Endothelial cell of hepatic sinusoid (primary cell): ENCODE results near the gene DNAJB9.
"Not testable (repeated sequence)": the region's sequence is repeated elsewhere in the genome, so short reads cannot be mapped to it uniquely, and the experiment has no call there.

ENCODE experiments used
- in situ Hi-C: cut with HindIII; loops from 2 replicates; pipeline ENCODE4 v1.10.0; 2017; ENCODE audit warnings: low sequenced_read_pairs

DNAJB9 gene

GRCh38 chr7:108569381-108570145, at the start of gene DNAJB9, which contains the start of gene THAP5:
Gene DNAJB9, plus strand, starts transcription at chr7:108569874. Its CDS starts 1,853 bp downstream, at chr7:108571727.
Gene THAP5, minus strand, starts transcription at chr7:108569706. Its CDS starts 137 bp downstream, at chr7:108569569.
- in situ Hi-C loops = no loop called here

- in situ Hi-C loops = no loop called here
Observed at GRCh38 chr7:108522780-108523179, 46.9 kb upstream of the DNAJB9 start.

GRCh38 chr7:108525327-108525984, 44.2 kb upstream of the DNAJB9 start:
- in situ Hi-C loops = no loop called here

- in situ Hi-C loops = no loop called here
Observed at GRCh38 chr7:108525985-108526767, 43.5 kb upstream of the DNAJB9 start, which contains the start of gene PNPLA8. Gene PNPLA8, minus strand, starts transcription at chr7:108526135. Its CDS starts 10,644 bp downstream, at chr7:108515491.

GRCh38 chr7:108526768-108527017, 43.0 kb upstream of the DNAJB9 start:
- in situ Hi-C loops = no loop called here

- in situ Hi-C loops = no loop called here
Observed at GRCh38 chr7:108528183-108528712, 41.4 kb upstream of the DNAJB9 start.

GRCh38 chr7:108529341-108529740, 40.3 kb upstream of the DNAJB9 start:
- in situ Hi-C loops = no loop called here

- in situ Hi-C loops = no loop called here
Observed at GRCh38 chr7:108533712-108534111, 36.0 kb upstream of the DNAJB9 start.

GRCh38 chr7:108535257-108535656, 34.4 kb upstream of the DNAJB9 start:
- in situ Hi-C loops = no loop called here

GRCh38 chr7:108535744-108536143, 33.9 kb upstream of the DNAJB9 start:
- in situ Hi-C loops = no loop called here

- in situ Hi-C loops = no loop called here
Observed at GRCh38 chr7:108537229-108537628, 32.4 kb upstream of the DNAJB9 start.

- in situ Hi-C loops = not testable (repeated sequence)
Observed at GRCh38 chr7:108538236-108538635, 31.4 kb upstream of the DNAJB9 start.

- in situ Hi-C loops = not testable (repeated sequence)
Observed at GRCh38 chr7:108538685-108539084, 31.0 kb upstream of the DNAJB9 start.

- in situ Hi-C loops = no loop called here
Observed at GRCh38 chr7:108541478-108541877, 28.2 kb upstream of the DNAJB9 start.

- in situ Hi-C loops = loop anchor here (5.0 kb wide), 1 partner anchor 96 kb away; no protein-coding TSS in a partner anchor
Observed at GRCh38 chr7:108548141-108548896, 21.4 kb upstream of the DNAJB9 start.

GRCh38 chr7:108556665-108557064, 13.0 kb upstream of the DNAJB9 start:
- in situ Hi-C loops = not testable (repeated sequence)

- in situ Hi-C loops = no loop called here
Observed at GRCh38 chr7:108557191-108557590, 12.5 kb upstream of the DNAJB9 start.

- in situ Hi-C loops = no loop called here
Observed at GRCh38 chr7:108557617-108558016, 12.1 kb upstream of the DNAJB9 start.

GRCh38 chr7:108559253-108559652, 10.4 kb upstream of the DNAJB9 start:
- in situ Hi-C loops = no loop called here

- in situ Hi-C loops = no loop called here
Observed at GRCh38 chr7:108561047-108561619, 8.5 kb upstream of the DNAJB9 start.
